Neural progenitor cell (in vitro differentiated cells): ENCODE data around the gene CHST6.

Source experiments
- CTCF ChIP-seq: fragments of 200-600 bp; sonication (generic); IDR thresholded peaks from 2 replicates; pipeline ENCODE4 v1.5.1; 2017; ENCODE audit warnings: antibody characterized with exemption, mild to moderate bottlenecking
- EZH2 ChIP-seq: fragments of 200-600 bp; sonication (generic); IDR thresholded peaks from 2 replicates; pipeline ENCODE4 v1.6.1; 2017; ENCODE audit warnings: antibody characterized with exemption, mild to moderate bottlenecking, moderate library complexity
- EZH2phosphoT487 ChIP-seq: fragments of 200-600 bp; sonication (generic); IDR thresholded peaks from 2 replicates; pipeline ENCODE4 v1.6.1; 2017; ENCODE audit warnings: antibody characterized with exemption

- no peak for TF ChIP-seq CTCF
- TF ChIP-seq EZH2, result no peak
- TF ChIP-seq EZH2phosphoT487, result no peak
Measured at GRCh38 chr16:75458439-75458838, 36.8 kb downstream of the CHST6 start.
